HCT116 (cell line): ENCODE data around the gene NRXN2. TPM values are rescaled to one million over a fixed set of nuclear protein-coding genes. Genes with fewer than 3 reads are reported as not detected.

Experiments used
- ATAC-seq: fragments of 200-7000 bp; cut with Tn5 transposase; 2 replicates; pipeline ENCODE4 v1.9.1; 2020; ENCODE audit warnings: mild to moderate bottlenecking, moderate library complexity
- BruUV-seq: library from RNA; stranded (reverse); fragments of 400-500 nt; replicated peaks from 2 replicates; lab custom pipeline; 2021; lab: Mats Ljungman, UMichigan
- CTCF ChIA-PET: fragments of 300-600 bp; sonication (Branson Sonifier 250); formaldehyde crosslinking; loops from one replicate; lab custom pipeline; 2021; ENCODE audit warnings: antibody characterized with exemption; lab: Charles Lee
- POLR2A ChIA-PET: fragments of 300-600, 350-600 bp; sonication (Branson Sonifier 250); formaldehyde crosslinking; loops from one replicate; lab custom pipeline; 2021; ENCODE audit warnings: antibody characterized with exemption; lab: Charles Lee
- RAD21 ChIA-PET, 2 experiments: fragments of 300-600 bp; sonication (Branson Sonifier 250); formaldehyde crosslinking; loops; one replicate each; lab custom pipeline; 2023; ENCODE audit warnings: low total read pairs in 2 of 2; ENCODE audit not compliant: uncharacterized antibody in 2 of 2, unreplicated experiment in 2 of 2, low non-redundant PET in 1 of 2; lab: Charles Lee
- DNase-seq: peaks from one replicate; pipeline ENCODE4 v3.0.0-alpha.2; 2010; ENCODE audit warnings: low read depth, low spot score
- H2AFZ ChIP-seq: fragments of 200-600 bp; shearing (Covaris generic), sonication (generic); 2 replicates; pipeline ENCODE4 v1.6.1; 2017; ENCODE audit warnings: low read depth, mixed run types, mixed read lengths, antibody characterized with exemption, low read length; ENCODE audit not compliant: poor library complexity, severe bottlenecking
- H3K27ac ChIP-seq: 2 replicates; pipeline ENCODE4 v1.5.1; 2012; ENCODE audit warnings: low read depth, low read length
- H3K27me3 ChIP-seq: fragments of 200-600 bp; sonication (generic); 2 replicates; pipeline ENCODE4 v1.6.1; 2016; ENCODE audit warnings: mixed run types, low read length, mixed read lengths; ENCODE audit not compliant: insufficient read depth
- H3K36me3 ChIP-seq, 2 experiments: fragments of 200-500 bp in 1 of 2; fragments of 200-600 bp in 1 of 2; sonication (Bioruptor generic) in 1 of 2; sonication (generic) in 1 of 2; 2 replicates each; pipeline versions ENCODE4 v1.5.1 to v1.6.1; 2014 to 2016; ENCODE audit warnings: low read length in 2 of 2, inconsistent platforms in 1 of 2, mixed read lengths in 1 of 2, mixed run types in 1 of 2; ENCODE audit not compliant: insufficient read depth in 2 of 2, control insufficient read depth in 1 of 2
- H3K4me1 ChIP-seq, 2 experiments: fragments of 200-600 bp in 1 of 2; sonication (generic) in 1 of 2; 2 replicates each; pipeline versions ENCODE4 v1.5.1 to v1.6.1; 2012 to 2017; ENCODE audit warnings: low read length in 2 of 2, inconsistent platforms in 1 of 2, mild to moderate bottlenecking in 1 of 2, mixed read lengths in 1 of 2, mixed run types in 1 of 2, moderate library complexity in 1 of 2; ENCODE audit not compliant: insufficient read depth in 2 of 2, control insufficient read depth in 1 of 2
- H3K4me2 ChIP-seq: fragments of 200-600 bp; sonication (generic); 2 replicates; pipeline ENCODE4 v1.6.1; 2017; ENCODE audit warnings: mixed run types, low read length, mixed read lengths
- H3K4me3 ChIP-seq, 2 experiments: fragments of 200-600 bp in 1 of 2; sonication (generic) in 1 of 2; replicated peaks in 1 of 2; 2 replicates each; pipeline ENCODE4 v1.5.1; 2011 to 2016; ENCODE audit warnings: low read length in 2 of 2, control low read depth in 1 of 2, low read depth in 1 of 2, mild to moderate bottlenecking in 1 of 2, mixed read lengths in 1 of 2, mixed run types in 1 of 2
- H3K79me2 ChIP-seq: fragments of 200-600 bp; sonication (generic); 2 replicates; pipeline ENCODE4 v1.6.1; 2017; ENCODE audit warnings: mild to moderate bottlenecking, mixed run types, low read length, moderate library complexity, mixed read lengths; ENCODE audit not compliant: insufficient read depth
- H3K9ac ChIP-seq: fragments of 200-600 bp; sonication (generic); 2 replicates; pipeline ENCODE4 v1.6.1; 2016; ENCODE audit warnings: low read length, mixed read lengths
- H3K9me2 ChIP-seq: fragments of 200-600 bp; sonication (generic), shearing (Covaris generic); 2 replicates; pipeline ENCODE4 v1.6.1; 2017; ENCODE audit warnings: mixed run types, mild to moderate bottlenecking, moderate library complexity; ENCODE audit not compliant: insufficient read depth
- H3K9me3 ChIP-seq, 2 experiments: fragments of 200-500 bp in 1 of 2; fragments of 200-600 bp in 1 of 2; sonication (Bioruptor generic) in 1 of 2; sonication (generic) in 1 of 2; 2 replicates each; pipeline ENCODE4 v1.6.1; 2014 to 2017; ENCODE audit warnings: low read length in 2 of 2, mixed read lengths in 2 of 2, inconsistent platforms in 1 of 2, low read depth in 1 of 2, mild to moderate bottlenecking in 1 of 2, mixed run types in 1 of 2, moderate library complexity in 1 of 2; ENCODE audit not compliant: control insufficient read depth in 1 of 2, insufficient read depth in 1 of 2
- H4K20me1 ChIP-seq: fragments of 200-600 bp; sonication (generic), shearing (Covaris generic); 2 replicates; pipeline ENCODE4 v1.6.1; 2017; ENCODE audit warnings: mixed run types, mild to moderate bottlenecking, moderate library complexity; ENCODE audit not compliant: insufficient read depth
- EGR1 ChIP-seq: IDR thresholded peaks from 2 replicates; pipeline ENCODE4 v1.6.1; 2012; ENCODE audit warnings: low read depth
- FOSL1 ChIP-seq: IDR thresholded peaks from 2 replicates; pipeline ENCODE4 v1.6.1; 2012; ENCODE audit warnings: low read depth
- JUND ChIP-seq: IDR thresholded peaks from 2 replicates; pipeline ENCODE4 v1.6.1; 2012
- POLR2A ChIP-seq: IDR thresholded peaks from 2 replicates; pipeline ENCODE4 v1.7.0; 2011; ENCODE audit warnings: borderline replicate concordance; ENCODE audit not compliant: insufficient read depth, insufficient read length; ENCODE audit errors: extremely low read depth
- POLR2AphosphoS5 ChIP-seq: IDR thresholded peaks from 2 replicates; pipeline ENCODE4 v1.6.1; 2011; ENCODE audit warnings: mild to moderate bottlenecking, low read depth, low read length, moderate library complexity
- RAD21 ChIP-seq: IDR thresholded peaks from 2 replicates; pipeline ENCODE4 v1.6.1; 2012; ENCODE audit warnings: low read depth, mild to moderate bottlenecking
- REST ChIP-seq: IDR thresholded peaks from 2 replicates; pipeline ENCODE4 v1.6.1; 2012; ENCODE audit warnings: low read depth
- SIN3A ChIP-seq: IDR thresholded peaks from 2 replicates; pipeline ENCODE4 v1.6.1; 2012; ENCODE audit warnings: low read depth
- SRF ChIP-seq: IDR thresholded peaks from 2 replicates; pipeline ENCODE4 v1.6.1; 2012; ENCODE audit warnings: low read depth
- TCF7L2 ChIP-seq: IDR thresholded peaks from 2 replicates; pipeline ENCODE4 v1.7.0; 2011; ENCODE audit warnings: borderline replicate concordance, inconsistent platforms; ENCODE audit not compliant: insufficient read depth, insufficient read length; ENCODE audit errors: extremely low read depth
- ZFX ChIP-seq: fragments of 450-650 bp; IDR thresholded peaks from 2 replicates; pipeline ENCODE4 v1.6.1; 2017
- intact Hi-C: fragments of 100-400 bp; cut with micrococcal nuclease; formaldehyde crosslinking; loops from 2 replicates; pipeline ENCODE4 v1.10.0; 2022
- total RNA-seq: library from RNA; stranded (reverse); gene quantifications from one replicate; pipeline ENCODE4 v1.2.1, GENCODE V29; 2021; ENCODE audit not compliant: unreplicated experiment
- TF ChIP-seq, protein P1 (sequence below): IDR thresholded peaks from 2 replicates; pipeline ENCODE4 v1.6.1; 2012
- TF ChIP-seq, protein P2 (sequence below), 3 experiments: fragments of 200-600 bp in 1 of 3; sonication (generic) in 1 of 3; IDR thresholded peaks in 2 of 3; conservative IDR thresholded peaks in 1 of 3; 2 replicates each; pipeline ENCODE4 v1.5.1; 2012 to 2017; ENCODE audit warnings: low read depth in 2 of 3, low read length in 2 of 3, antibody characterized with exemption in 1 of 3, borderline replicate concordance in 1 of 3, control low read depth in 1 of 3, mild to moderate bottlenecking in 1 of 3, mixed read lengths in 1 of 3, mixed run types in 1 of 3, moderate library complexity in 1 of 3; ENCODE audit not compliant: insufficient read depth in 1 of 3

Gene NRXN2
- total RNA-seq, 1 experiment from 2014 or later: 1.5 TPM

DNA sequence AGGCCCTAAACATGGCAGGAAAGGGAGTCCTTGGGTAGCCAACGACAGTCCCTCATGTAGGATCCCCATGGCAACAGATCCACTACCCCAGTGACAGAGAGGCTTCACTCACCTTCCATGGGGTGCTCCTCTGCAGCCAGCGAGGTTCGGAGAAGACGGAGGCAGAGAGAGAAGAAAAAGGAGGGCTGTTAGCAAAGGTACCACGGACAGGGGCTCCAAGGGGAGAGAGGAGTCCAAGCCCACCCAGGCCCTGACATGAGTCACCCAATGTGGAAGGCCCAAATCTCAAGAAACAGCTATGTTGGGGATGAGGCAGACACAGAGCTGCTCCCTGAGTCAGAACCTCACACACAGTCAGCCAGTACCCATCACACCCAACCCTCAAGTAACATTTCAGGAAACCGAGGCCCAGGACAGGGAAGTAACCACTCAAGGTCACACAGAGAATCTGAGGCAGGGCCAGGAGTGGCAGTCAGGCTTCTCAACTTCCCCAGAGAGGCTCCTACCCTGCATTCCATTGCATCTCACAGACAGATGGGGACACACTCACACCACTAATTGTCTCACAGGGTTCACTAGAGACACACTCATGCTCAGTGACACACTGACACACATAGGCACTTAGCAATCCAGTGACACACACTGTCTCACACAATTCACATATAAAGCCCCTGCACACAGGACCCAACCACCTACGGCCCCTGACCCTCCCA, 25.2 kb downstream of the NRXN2 start:
- Histone ChIP-seq H3K9me2 (no peaks in the 10 kb centered on the region), H3K9ac (no peak overlapping the region), H2AFZ (no peak overlapping the region), H4K20me1 (no peaks in the 10 kb centered on the region), H3K36me3 (no peaks in the 10 kb centered on the region), H3K27me3 (no peaks in the 10 kb centered on the region; the same call in 1 of the 2 replicates), H3K4me2 (no peak overlapping the region), H3K79me2 (no peaks in the 10 kb centered on the region), H3K27ac (no peak overlapping the region), H3K4me1 (no peaks in the 10 kb centered on the region), H3K9me3 (no peaks in the 10 kb centered on the region), H3K4me3 (no peak overlapping the region)
- no TSS peak for BruUV-seq
- ChIA-PET RAD21 (no interaction called here), POLR2A (no interaction called here), CTCF (interaction anchor here (2.1 kb wide), 1 partner anchor 9 kb away, joined by 11 read pairs; no protein-coding TSS in a partner anchor)
- intact Hi-C loops: no loop called here
- TF ChIP-seq SRF (no peak), SIN3A (no peak), TCF7L2 (no peak), POLR2AphosphoS5 (no peak), JUND (no peak), POLR2A (no peak), ZFX (no peak), FOSL1 (no peak), RAD21 (no peak), EGR1 (no peak), REST (no peak)
- TF ChIP-seq, protein P1, sequence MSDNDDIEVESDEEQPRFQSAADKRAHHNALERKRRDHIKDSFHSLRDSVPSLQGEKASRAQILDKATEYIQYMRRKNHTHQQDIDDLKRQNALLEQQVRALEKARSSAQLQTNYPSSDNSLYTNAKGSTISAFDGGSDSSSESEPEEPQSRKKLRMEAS: no peak
- TF ChIP-seq, protein P2, sequence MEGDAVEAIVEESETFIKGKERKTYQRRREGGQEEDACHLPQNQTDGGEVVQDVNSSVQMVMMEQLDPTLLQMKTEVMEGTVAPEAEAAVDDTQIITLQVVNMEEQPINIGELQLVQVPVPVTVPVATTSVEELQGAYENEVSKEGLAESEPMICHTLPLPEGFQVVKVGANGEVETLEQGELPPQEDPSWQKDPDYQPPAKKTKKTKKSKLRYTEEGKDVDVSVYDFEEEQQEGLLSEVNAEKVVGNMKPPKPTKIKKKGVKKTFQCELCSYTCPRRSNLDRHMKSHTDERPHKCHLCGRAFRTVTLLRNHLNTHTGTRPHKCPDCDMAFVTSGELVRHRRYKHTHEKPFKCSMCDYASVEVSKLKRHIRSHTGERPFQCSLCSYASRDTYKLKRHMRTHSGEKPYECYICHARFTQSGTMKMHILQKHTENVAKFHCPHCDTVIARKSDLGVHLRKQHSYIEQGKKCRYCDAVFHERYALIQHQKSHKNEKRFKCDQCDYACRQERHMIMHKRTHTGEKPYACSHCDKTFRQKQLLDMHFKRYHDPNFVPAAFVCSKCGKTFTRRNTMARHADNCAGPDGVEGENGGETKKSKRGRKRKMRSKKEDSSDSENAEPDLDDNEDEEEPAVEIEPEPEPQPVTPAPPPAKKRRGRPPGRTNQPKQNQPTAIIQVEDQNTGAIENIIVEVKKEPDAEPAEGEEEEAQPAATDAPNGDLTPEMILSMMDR (IDR thresholded peaks at IDR 0.05 in 2 of 3, conservative IDR thresholded peaks at IDR 0.05 in 1 of 3; ENCODE audit: borderline replicate concordance in 1 of 3, insufficient read depth in 1 of 3, low read depth in 2 of 3, low read length in 2 of 3): no peak
- DNase-seq: no peak
- no peak for ATAC-seq
